HG03108 (cell line): Measurements from ENCODE around the gene REG3G.
"Not testable (repeated sequence)": the region's sequence is repeated elsewhere in the genome, so short reads cannot be mapped to it uniquely, and the experiment has no call there.

ENCODE experiments used
- ATAC-seq: cut with Tn5 transposase; IDR thresholded peaks from one replicate; pipeline ENCODE4 v1.9.1; 2021; ENCODE audit warnings: moderate library complexity; ENCODE audit not compliant: unreplicated experiment

REG3G gene

DNA sequence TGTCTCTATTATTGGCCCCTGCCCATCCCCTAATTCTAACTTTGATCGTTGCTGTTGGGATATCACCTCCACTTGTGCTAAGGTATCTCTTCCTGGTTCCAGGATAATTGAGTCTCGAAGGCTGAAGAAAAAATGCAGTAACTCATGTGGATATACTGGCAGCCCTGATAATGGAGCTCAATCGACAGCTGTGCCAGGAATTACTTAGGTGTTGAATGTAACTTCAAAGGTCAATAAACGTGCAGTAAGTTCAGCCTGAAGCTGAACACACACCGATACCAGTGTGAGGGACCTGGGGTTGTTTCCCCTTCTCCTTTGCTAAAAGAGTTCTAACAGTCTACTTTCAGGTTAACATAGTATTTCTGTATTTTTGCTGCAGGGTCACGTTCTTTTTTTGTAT, 11.9 kb upstream of the REG3G start:
- no peak for ATAC-seq

DNA sequence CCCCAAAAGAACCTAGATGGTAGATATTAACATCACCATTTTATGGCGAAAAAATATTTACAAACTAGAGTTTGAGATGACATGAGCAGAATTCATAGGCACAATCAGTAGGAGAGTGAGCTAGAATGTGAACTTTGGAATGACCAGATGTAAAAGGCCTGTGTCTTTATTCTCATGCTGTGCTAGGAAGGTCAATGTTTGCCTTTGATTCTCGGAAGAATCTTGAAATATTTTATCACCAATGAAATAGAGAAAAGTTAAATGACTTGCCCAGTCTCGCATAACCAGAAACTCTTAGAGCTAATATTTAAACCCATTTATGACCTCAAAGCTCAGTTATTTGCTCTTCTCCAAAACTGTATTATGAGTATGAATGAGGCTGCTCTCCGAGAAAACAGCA, 9.2 kb upstream of the REG3G start:
- ATAC-seq, result no peak

DNA sequence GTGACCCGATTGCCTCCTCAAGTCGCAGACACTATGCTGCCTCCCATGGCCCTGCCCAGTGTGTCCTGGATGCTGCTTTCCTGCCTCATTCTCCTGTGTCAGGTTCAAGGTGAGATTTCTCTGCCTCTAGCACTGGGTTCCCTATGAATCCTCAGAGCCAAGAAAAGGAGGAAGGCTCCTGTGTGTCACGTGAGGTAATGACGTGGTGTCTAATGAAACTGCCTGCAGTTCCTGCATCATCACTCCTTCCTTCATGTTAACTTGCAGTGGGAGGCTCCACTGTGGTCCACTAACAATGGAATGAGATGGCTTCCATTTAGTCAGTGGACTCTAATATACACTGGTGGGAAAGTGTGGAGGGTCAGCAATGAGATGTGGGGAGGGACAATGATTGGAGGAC, 559 bp downstream of the REG3G start:
- ATAC-seq, result no peak

DNA sequence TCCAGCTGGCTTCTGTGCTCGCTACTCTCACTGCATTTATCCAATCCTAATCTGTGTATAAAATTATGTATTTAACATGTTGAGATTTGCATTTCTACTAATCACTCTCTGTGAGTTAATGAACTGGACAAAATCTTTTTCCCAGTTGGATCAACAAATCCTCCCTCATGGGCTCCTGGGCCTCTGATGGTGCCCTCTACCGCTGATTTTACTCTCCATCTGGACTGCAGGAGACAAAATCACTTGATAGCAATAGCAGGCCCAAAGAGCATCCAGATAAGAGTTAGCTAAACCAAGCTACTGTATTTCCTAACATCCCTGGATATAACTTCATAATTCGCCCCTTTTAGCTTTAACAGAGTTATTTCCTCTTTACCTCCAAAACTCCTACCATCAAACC, 14.4 kb downstream of the REG3G start:
- ATAC-seq, result no peak

DNA sequence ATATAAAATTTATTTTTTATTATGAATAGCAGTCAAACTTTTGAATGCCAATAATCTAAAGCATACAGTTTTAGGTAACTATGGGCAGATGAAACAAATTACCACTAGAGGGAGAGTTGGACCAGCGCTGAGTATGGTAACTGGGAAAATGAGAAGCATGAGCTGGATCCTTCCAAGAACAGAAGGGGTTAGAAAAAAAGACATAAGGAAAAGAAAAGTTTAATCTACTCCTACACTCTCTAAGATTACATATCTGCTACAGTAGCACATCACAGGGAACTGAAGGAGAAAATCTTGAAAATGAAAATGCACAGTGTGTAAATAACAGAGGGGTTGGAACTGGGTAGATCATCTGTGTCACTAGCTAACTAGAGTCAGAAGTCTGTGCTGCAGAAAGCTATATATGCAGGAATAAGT, 15.5 kb downstream of the REG3G start:
- ATAC-seq, result no peak

DNA sequence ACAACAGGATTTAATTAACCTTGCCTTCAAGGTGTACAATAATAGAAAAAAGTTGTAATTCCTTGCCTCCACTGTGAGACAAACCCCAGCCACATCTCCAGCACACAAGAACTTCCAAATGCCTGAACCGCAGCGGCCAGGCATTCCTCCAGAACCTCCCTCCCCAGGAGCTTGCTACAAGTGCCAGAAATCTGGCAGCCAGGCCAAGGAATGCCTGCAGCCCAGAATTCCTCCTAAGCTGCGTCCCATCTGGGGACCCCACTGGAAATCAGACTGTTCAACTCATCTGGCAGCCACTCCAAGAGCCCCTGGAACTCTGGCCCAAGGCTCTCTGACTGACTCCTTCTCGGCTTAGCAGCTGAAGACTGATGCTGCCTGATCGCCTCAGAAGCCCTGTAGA, 28.0 kb downstream of the REG3G start:
- ATAC-seq, result not testable (repeated sequence)

DNA sequence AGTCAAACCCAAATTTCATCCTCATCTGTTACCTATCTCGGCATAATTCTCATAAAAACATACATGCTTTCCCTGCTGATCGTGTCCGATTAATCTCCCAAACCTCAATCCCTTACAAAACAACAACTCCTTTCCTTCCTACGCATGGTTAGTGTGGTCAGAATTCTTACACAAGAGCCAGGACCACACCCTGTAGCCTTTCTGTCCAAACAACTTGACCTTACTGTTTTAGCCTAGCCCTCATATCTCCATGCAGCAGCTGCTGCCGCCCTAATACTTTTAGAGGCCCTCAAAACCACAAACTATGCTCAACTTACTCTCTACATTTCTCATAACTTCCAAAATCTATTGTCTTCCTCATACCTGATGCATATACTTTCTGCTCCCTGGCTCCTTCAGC, 29.3 kb downstream of the REG3G start:
- ATAC-seq, result not testable (repeated sequence)

DNA sequence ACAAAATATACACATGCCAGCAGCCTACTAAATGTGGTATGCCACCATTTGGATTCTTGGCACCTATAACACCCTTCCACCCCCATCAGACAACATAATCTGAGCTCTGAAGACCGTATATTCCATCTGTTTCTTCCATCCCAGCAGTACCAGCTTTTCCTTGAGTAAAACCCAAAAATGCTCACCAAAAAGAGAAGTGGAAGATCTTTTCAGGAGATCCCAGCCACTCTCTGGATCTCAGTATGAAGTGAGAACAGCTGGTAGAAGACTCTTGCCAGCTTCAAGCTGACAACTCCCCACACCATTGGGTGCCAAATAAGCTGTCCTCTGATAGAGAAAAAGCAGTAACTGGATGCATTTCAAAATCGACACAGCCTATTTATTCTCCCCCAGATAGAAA, 39.7 kb downstream of the REG3G start:
- no peak for ATAC-seq

DNA sequence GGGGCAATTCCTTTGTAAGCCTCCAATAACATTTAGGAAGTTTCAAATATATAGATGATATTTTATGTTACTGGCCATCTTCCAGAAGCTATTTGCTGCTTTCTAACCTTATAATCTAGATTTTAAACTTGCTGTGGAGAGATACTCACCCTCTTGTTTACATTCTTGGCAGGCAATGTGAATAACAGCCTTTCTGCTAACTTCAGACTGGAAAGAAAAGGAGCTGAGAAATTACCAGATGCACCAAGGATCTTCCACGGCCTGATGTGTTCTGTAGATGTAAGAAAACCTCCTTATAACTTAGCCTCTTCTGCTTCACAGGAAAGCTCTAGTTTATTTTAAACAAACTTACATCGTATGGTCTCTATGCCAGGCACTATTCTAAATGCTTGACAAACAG, 45.6 kb downstream of the REG3G start:
- ATAC-seq, result no peak
